Mesenchymal stem cell (in vitro differentiated cells and primary cell): Measurements from ENCODE around the gene VEGFB. TPM values are rescaled to one million over a fixed set of nuclear protein-coding genes. Genes with fewer than 3 reads are reported as not detected.

ENCODE experiments used
- DNase-seq: peaks from one replicate; pipeline ENCODE4 v3.0.0-alpha.2; 2013
- H2AFZ ChIP-seq: one replicate; pipeline ENCODE4 v1.6.1; 2013; ENCODE audit warnings: low read depth, mild to moderate bottlenecking, control low read depth, inconsistent platforms, low read length, moderate library complexity
- H2AK5ac ChIP-seq: 2 replicates; pipeline ENCODE4 v1.6.1; 2013; ENCODE audit warnings: low read length, moderate library complexity, mild to moderate bottlenecking, inconsistent platforms; ENCODE audit not compliant: severe bottlenecking
- H2BK120ac ChIP-seq: one replicate; pipeline ENCODE4 v1.6.1; 2013; ENCODE audit warnings: low read depth, mild to moderate bottlenecking, inconsistent platforms, low read length, moderate library complexity
- H2BK12ac ChIP-seq, 2 experiments: one replicate each; pipeline ENCODE4 v1.6.1; 2013; ENCODE audit warnings: inconsistent platforms in 2 of 2, low read length in 2 of 2, mild to moderate bottlenecking in 2 of 2, moderate library complexity in 2 of 2, control low read depth in 1 of 2
- H2BK15ac ChIP-seq: one replicate; pipeline ENCODE4 v1.6.1; 2013; ENCODE audit warnings: mild to moderate bottlenecking, low read depth, inconsistent platforms; ENCODE audit not compliant: poor library complexity, severe bottlenecking
- H2BK5ac ChIP-seq: 2 replicates; pipeline ENCODE4 v1.6.1; 2013; ENCODE audit warnings: low read depth, mild to moderate bottlenecking, low read length, control low read depth, inconsistent platforms; ENCODE audit not compliant: poor library complexity, severe bottlenecking
- H3K14ac ChIP-seq, 2 experiments: one replicate each; pipeline ENCODE4 v1.6.1; 2013; ENCODE audit warnings: inconsistent platforms in 2 of 2, low read length in 2 of 2, control low read depth in 1 of 2, mild to moderate bottlenecking in 1 of 2, moderate library complexity in 1 of 2
- H3K18ac ChIP-seq, 2 experiments: one replicate each; pipeline ENCODE4 v1.6.1; 2013; ENCODE audit warnings: inconsistent platforms in 2 of 2, low read length in 2 of 2, control low read depth in 1 of 2, low read depth in 1 of 2, mild to moderate bottlenecking in 1 of 2
- H3K23ac ChIP-seq, 2 experiments: one replicate each; pipeline ENCODE4 v1.6.1; 2013; ENCODE audit warnings: inconsistent platforms in 2 of 2, low read length in 2 of 2, mild to moderate bottlenecking in 2 of 2, moderate library complexity in 2 of 2, control low read depth in 1 of 2
- H3K27ac ChIP-seq: 2 replicates; pipeline ENCODE4 v1.5.1; 2013; ENCODE audit warnings: mild to moderate bottlenecking, moderate library complexity, low read length, control low read depth, inconsistent platforms; ENCODE audit not compliant: poor library complexity, severe bottlenecking
- H3K27me3 ChIP-seq, 2 experiments: 2 replicates each; pipeline versions ENCODE4 v1.6.1 to v1.7.0; 2013; ENCODE audit warnings: low read length in 2 of 2, mild to moderate bottlenecking in 2 of 2, moderate library complexity in 2 of 2, control low read depth in 1 of 2, inconsistent platforms in 1 of 2; ENCODE audit not compliant: control insufficient read depth in 1 of 2, insufficient read depth in 1 of 2
- H3K36me3 ChIP-seq, 2 experiments: 2 replicates each; pipeline versions ENCODE4 v1.6.1 to v1.7.0; 2013; ENCODE audit warnings: low read length in 2 of 2, control low read depth in 1 of 2, inconsistent platforms in 1 of 2, low read depth in 1 of 2, mild to moderate bottlenecking in 1 of 2; ENCODE audit not compliant: insufficient read depth in 2 of 2, control insufficient read depth in 1 of 2
- H3K4ac ChIP-seq, 2 experiments: one replicate each; pipeline ENCODE4 v1.6.1; 2013; ENCODE audit warnings: inconsistent platforms in 2 of 2, low read length in 2 of 2, mild to moderate bottlenecking in 2 of 2, moderate library complexity in 2 of 2, control low read depth in 1 of 2, low read depth in 1 of 2
- H3K4me1 ChIP-seq: 2 replicates; pipeline ENCODE4 v1.6.1; 2013; ENCODE audit warnings: low read depth, low read length, control low read depth; ENCODE audit not compliant: control insufficient read depth, insufficient read depth
- H3K4me2 ChIP-seq: 2 replicates; pipeline ENCODE4 v1.6.1; 2013; ENCODE audit warnings: low read length, mild to moderate bottlenecking, inconsistent platforms; ENCODE audit not compliant: poor library complexity, severe bottlenecking
- H3K4me3 ChIP-seq, 2 experiments: 2 replicates each; pipeline versions ENCODE4 v1.5.1 to v1.7.0; 2013; ENCODE audit warnings: low read length in 2 of 2, mild to moderate bottlenecking in 2 of 2, control low read depth in 1 of 2, low read depth in 1 of 2; ENCODE audit not compliant: insufficient read depth in 1 of 2
- H3K79me1 ChIP-seq: replicated peaks from 2 replicates; pipeline ENCODE4 v1.6.1; 2013; ENCODE audit warnings: mild to moderate bottlenecking, control low read depth, low read length, inconsistent platforms; ENCODE audit not compliant: poor library complexity, severe bottlenecking
- H3K9ac ChIP-seq: 2 replicates; pipeline ENCODE4 v1.7.0; 2013; ENCODE audit warnings: mild to moderate bottlenecking, low read length, moderate library complexity
- H3K9me3 ChIP-seq: 2 replicates; pipeline ENCODE4 v1.7.0; 2013; ENCODE audit warnings: mild to moderate bottlenecking, low read length; ENCODE audit not compliant: control insufficient read depth
- H4K8ac ChIP-seq: one replicate; pipeline ENCODE4 v1.6.1; 2013; ENCODE audit warnings: inconsistent platforms, mild to moderate bottlenecking, low read length, moderate library complexity
- H4K91ac ChIP-seq: one replicate; pipeline ENCODE4 v1.6.1; 2013; ENCODE audit warnings: mild to moderate bottlenecking, low read length, inconsistent platforms
- WGBS: methylation state at CpG from one replicate; pipeline ENCODE4 v1.1.7; 2013; ENCODE audit warnings: mixed read lengths; 5-methylcytosine and 5-hydroxymethylcytosine counted together
- polyA plus RNA-seq, 2 experiments: library from polyadenylated mRNA; stranded (reverse); fragments of 200-250 nt; gene quantifications; one replicate each; pipeline ENCODE4 v1.2.3, GENCODE V29; 2013

VEGFB gene
- 139 TPM for polyA plus RNA-seq (2013, experiment 1 of 2)
- polyA plus RNA-seq (2013, experiment 2 of 2) = 137 TPM

- peak within 1 kb of the TSS in 1 of 2 experiments; percentile 89 for H3K14ac ChIP-seq
- H3K9ac ChIP-seq = peak within 1 kb of the TSS; percentile 85
- H2BK120ac ChIP-seq = peak within 1 kb of the TSS; percentile 78
- peaks cover 41% of the 10 kb centered on the region for H3K79me1 ChIP-seq
- H2BK15ac ChIP-seq = peak within 1 kb of the TSS; percentile 74
- peak within 1 kb of the TSS; percentile 81 for H4K91ac ChIP-seq
- H3K9me3 ChIP-seq = no peaks in the 10 kb centered on the region
- peak within 1 kb of the TSS; percentile 92 for H3K4me2 ChIP-seq
- H3K4ac ChIP-seq = peak within 1 kb of the TSS; percentile 0 to 93
- H3K23ac ChIP-seq = peak within 1 kb of the TSS in 1 of 2 experiments; percentile 90
- no peak within 1 kb of the TSS for H3K27ac ChIP-seq
- peak; percentile 58 for DNase-seq
- WGBS = 2% methylated on average over 27 of the region's 62 CpGs
- peak within 1 kb of the TSS; percentile 81 for H4K8ac ChIP-seq
- no peaks in the 10 kb centered on the region for H3K27me3 ChIP-seq
- H3K18ac ChIP-seq = peak within 1 kb of the TSS; percentile 54 to 98
- H2AFZ ChIP-seq = peak within 1 kb of the TSS; percentile 64
- H3K4me3 ChIP-seq = peak within 1 kb of the TSS; percentile 87 to 91
- H2BK5ac ChIP-seq = peak within 1 kb of the TSS; percentile 12
- H3K4me1 ChIP-seq = peaks cover 42% of the 10 kb centered on the region
- H2AK5ac ChIP-seq = no peak within 1 kb of the TSS
- H2BK12ac ChIP-seq = peak within 1 kb of the TSS in 1 of 2 experiments; percentile 85
- peaks cover 27 to 43% of the 10 kb centered on the region in 2 experiments for H3K36me3 ChIP-seq
Measured at GRCh38 chr11:64233913-64234586, at the start of gene VEGFB. VEGFB (plus strand) TSS chr11:64234584; CDS start chr11:64234834, 250 bp downstream.

DNA sequence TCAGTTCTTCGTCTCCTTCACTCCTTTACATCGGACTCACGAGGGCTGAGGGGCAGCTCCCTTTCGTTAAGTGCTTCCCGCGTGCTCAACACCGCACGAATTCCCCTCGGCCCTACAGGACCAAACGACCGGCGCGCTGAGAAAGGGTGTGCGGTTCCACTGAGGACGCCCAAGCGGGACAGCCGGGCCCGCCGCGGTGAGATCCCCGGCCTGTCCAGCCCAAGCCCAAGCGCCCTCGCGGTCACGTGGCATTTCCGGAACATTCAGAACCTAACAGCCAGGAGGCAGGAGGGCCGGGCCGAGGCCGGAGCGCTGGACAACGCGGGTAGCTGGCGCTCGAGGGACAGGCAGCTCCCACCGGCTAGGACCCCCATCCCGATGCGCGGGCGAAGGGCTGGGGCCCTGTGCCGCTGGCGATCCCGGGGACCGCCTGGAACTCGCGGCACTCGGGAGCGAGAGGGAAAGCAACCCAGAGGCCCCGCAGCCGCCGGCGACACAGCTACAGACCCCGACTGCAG is 49.1 kb upstream of the VEGFB start:
- H3K18ac ChIP-seq = peak overlapping the region; percentile 91 to 98
- H3K27ac ChIP-seq = peak overlapping the region; percentile 93
- H2AFZ ChIP-seq = peak overlapping the region; percentile 29
- H4K91ac ChIP-seq = peak overlapping the region; percentile 94
- no peaks in the 10 kb centered on the region for H3K9me3 ChIP-seq
- peak overlapping the region; percentile 95 for H3K9ac ChIP-seq
- peak; percentile 94 for DNase-seq
- H3K36me3 ChIP-seq = peaks cover 4 to 7% of the 10 kb centered on the region in 2 experiments
- H3K23ac ChIP-seq = peak overlapping the region in 1 of 2 experiments; percentile 92
- H3K4ac ChIP-seq = peak overlapping the region; percentile 55 to 90
- peak overlapping the region; percentile 93 for H4K8ac ChIP-seq
- under 1% methylated on average over 52 of the region's 52 CpGs for WGBS
- H2BK15ac ChIP-seq = no peak overlapping the region
- H2BK12ac ChIP-seq = peak overlapping the region; percentile 37 to 44
- H3K4me1 ChIP-seq = peaks cover 22% of the 10 kb centered on the region
- H2BK120ac ChIP-seq = no peak overlapping the region
- H3K79me1 ChIP-seq = peaks cover 14% of the 10 kb centered on the region
- peak overlapping the region; percentile 43 for H2AK5ac ChIP-seq
- H2BK5ac ChIP-seq = peak overlapping the region; percentile 68
- no peaks in the 10 kb centered on the region for H3K27me3 ChIP-seq
- H3K4me2 ChIP-seq = peak overlapping the region; percentile 87
- peak overlapping the region in 1 of 2 experiments; percentile 93 for H3K14ac ChIP-seq
- peak overlapping the region; percentile 71 to 94 for H3K4me3 ChIP-seq

- H3K14ac ChIP-seq = peak within 1 kb of the TSS; percentile 83 to 93
- H4K8ac ChIP-seq = peak within 1 kb of the TSS; percentile 93
- H2BK15ac ChIP-seq = peak within 1 kb of the TSS; percentile 36
- H3K4me3 ChIP-seq = peak within 1 kb of the TSS; percentile 71 to 94
- peaks cover 22% of the 10 kb centered on the region for H3K4me1 ChIP-seq
- peaks cover 4 to 7% of the 10 kb centered on the region in 2 experiments for H3K36me3 ChIP-seq
- peak within 1 kb of the TSS in 1 of 2 experiments; percentile 92 for H3K23ac ChIP-seq
- peak within 1 kb of the TSS; percentile 95 for H3K9ac ChIP-seq
- peak within 1 kb of the TSS; percentile 55 to 90 for H3K4ac ChIP-seq
- H3K9me3 ChIP-seq = no peaks in the 10 kb centered on the region
- H3K27ac ChIP-seq = peak within 1 kb of the TSS; percentile 93
- peak within 1 kb of the TSS; percentile 68 for H2BK5ac ChIP-seq
- H2AFZ ChIP-seq = peak within 1 kb of the TSS; percentile 29
- 1% methylated on average over 74 of the region's 74 CpGs for WGBS
- peak within 1 kb of the TSS; percentile 43 for H2AK5ac ChIP-seq
- peak within 1 kb of the TSS; percentile 37 to 44 for H2BK12ac ChIP-seq
- H4K91ac ChIP-seq = peak within 1 kb of the TSS; percentile 94
- peak; percentile 100 for DNase-seq
- H3K27me3 ChIP-seq = no peaks in the 10 kb centered on the region
- peak within 1 kb of the TSS; percentile 91 to 98 for H3K18ac ChIP-seq
- H3K79me1 ChIP-seq = peaks cover 8% of the 10 kb centered on the region
- H3K4me2 ChIP-seq = peak within 1 kb of the TSS; percentile 87
- H2BK120ac ChIP-seq = peak within 1 kb of the TSS; percentile 75
Measured at GRCh38 chr11:64185693-64186491, 48.5 kb upstream of the VEGFB start, which contains the start of gene STIP1. STIP1 (plus strand) TSS chr11:64186171; CDS start chr11:64186262, 91 bp downstream.
